ACC112 (cell line): Measurements from ENCODE around the gene DECR2.
"Not testable (repeated sequence)": the region's sequence is repeated elsewhere in the genome, so short reads cannot be mapped to it uniquely, and the experiment has no call there.

ENCODE experiments used
- H2AFZ ChIP-seq: fragments of 200-600 bp; sonication (generic); one replicate; pipeline ENCODE4 v1.6.0; 2017; ENCODE audit warnings: antibody characterized with exemption, low read length; ENCODE audit not compliant: unreplicated experiment
- H3K27ac ChIP-seq: fragments of 200-600 bp; sonication (generic); 2 replicates; pipeline ENCODE4 v1.5.1; 2014; ENCODE audit warnings: low read depth, mild to moderate bottlenecking, antibody characterized with exemption, low read length, moderate library complexity
- H3K27me3 ChIP-seq: fragments of 200-600 bp; sonication (generic); 2 replicates; pipeline ENCODE4 v1.6.1; 2014; ENCODE audit warnings: mild to moderate bottlenecking, antibody characterized with exemption, low read length, moderate library complexity, mixed read lengths; ENCODE audit not compliant: insufficient read depth
- H3K36me3 ChIP-seq: fragments of 200-600 bp; sonication (generic); 2 replicates; pipeline ENCODE4 v1.6.1; 2016; ENCODE audit warnings: mild to moderate bottlenecking, antibody characterized with exemption, low read length, moderate library complexity, mixed read lengths; ENCODE audit not compliant: insufficient read depth
- H3K4me1 ChIP-seq: fragments of 200-600 bp; sonication (generic); one replicate; pipeline ENCODE4 v1.6.1; 2016; ENCODE audit warnings: low read length, mixed read lengths; ENCODE audit not compliant: insufficient read depth, unreplicated experiment, control insufficient read depth
- H3K4me3 ChIP-seq: fragments of 200-600 bp; sonication (generic); 2 replicates; pipeline ENCODE4 v1.5.1; 2014; ENCODE audit warnings: mild to moderate bottlenecking, low read depth, low read length
- H3K79me2 ChIP-seq: fragments of 200-600 bp; sonication (generic); one replicate; pipeline ENCODE4 v1.6.0; 2016; ENCODE audit warnings: low read length; ENCODE audit not compliant: control insufficient read depth, unreplicated experiment, insufficient read depth

Gene DECR2

DNA sequence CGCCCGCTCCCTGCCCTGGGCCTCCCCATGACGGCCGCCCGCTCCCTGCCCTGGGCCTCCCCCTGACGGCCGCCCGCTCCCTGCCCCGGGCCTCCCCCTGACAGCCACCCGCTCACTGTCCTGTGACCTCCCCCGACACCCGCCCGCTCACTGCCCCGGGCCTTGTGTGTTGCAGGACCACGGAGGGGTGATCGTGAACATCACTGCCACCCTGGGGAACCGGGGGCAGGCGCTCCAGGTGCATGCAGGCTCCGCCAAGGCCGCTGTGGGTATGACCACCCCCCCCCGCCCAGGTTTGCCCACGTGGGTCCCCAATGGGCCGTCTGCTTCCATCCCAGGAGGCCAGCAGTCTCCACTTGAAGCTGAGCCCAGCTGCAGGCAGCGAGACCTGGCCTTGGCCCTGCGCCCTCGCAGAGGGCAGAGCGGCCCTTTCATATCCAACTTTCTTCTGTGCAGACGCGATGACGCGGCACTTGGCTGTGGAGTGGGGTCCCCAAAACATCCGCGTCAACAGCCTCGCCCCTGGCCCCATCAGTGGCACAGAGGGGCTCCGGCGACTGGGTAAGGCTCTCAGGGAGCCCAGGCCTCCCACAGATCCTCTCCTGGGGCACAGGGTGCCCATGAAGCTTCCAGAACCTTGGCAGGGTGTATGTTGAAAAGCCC, 9.0 kb downstream of the DECR2 start:
- no peaks in the 10 kb centered on the region for H3K4me1 ChIP-seq
- H2AFZ ChIP-seq: no peak overlapping the region

DNA sequence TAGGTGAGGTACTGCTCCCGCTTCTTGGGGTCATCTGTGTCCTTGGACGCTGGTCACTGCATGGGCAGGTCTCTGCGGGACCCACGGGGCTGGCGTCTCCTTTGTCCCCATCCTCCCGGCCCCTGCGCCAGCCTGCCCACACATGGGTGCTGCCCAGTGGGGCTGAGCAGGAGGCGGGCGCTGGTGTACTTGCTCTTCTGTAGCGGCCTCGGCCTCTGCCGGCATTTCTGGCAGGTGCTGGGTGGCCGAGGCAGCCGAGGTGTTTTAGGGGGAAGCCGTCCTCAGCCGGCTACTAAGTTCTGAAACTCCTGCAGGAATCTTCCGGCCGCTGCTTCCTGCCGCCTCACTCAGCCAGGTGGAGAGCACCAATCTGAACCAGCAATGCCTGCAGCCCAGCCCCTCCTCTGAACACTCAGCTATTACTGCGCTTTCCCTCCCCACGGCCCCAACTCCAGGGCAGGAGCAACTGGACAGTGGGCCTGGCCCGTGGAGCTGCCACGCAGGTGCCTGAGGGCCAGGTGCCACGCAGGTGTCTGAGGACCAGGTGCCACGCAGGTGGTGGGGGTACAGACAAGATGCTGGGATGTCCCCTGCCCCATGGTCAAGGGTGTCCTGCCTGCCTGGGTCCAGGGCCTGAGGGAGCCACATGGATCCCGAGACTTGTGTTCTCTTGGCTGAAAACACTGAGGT, 10.0 kb downstream of the DECR2 start:
- no peak overlapping the region for H3K27ac ChIP-seq
- H3K4me1 ChIP-seq: no peaks in the 10 kb centered on the region
- no peaks in the 10 kb centered on the region for H3K27me3 ChIP-seq
- no peak overlapping the region for H3K4me3 ChIP-seq
- H2AFZ ChIP-seq: no peak overlapping the region
- no peaks in the 10 kb centered on the region for H3K79me2 ChIP-seq
- H3K36me3 ChIP-seq: no peaks in the 10 kb centered on the region

More for the DNA sequence above, 9.0 kb downstream of the DECR2 start:
- Histone ChIP-seq H3K27ac (no peak overlapping the region), H3K36me3 (no peaks in the 10 kb centered on the region), H3K79me2 (no peaks in the 10 kb centered on the region), H3K4me3 (no peak overlapping the region), H3K27me3 (no peaks in the 10 kb centered on the region)

DNA sequence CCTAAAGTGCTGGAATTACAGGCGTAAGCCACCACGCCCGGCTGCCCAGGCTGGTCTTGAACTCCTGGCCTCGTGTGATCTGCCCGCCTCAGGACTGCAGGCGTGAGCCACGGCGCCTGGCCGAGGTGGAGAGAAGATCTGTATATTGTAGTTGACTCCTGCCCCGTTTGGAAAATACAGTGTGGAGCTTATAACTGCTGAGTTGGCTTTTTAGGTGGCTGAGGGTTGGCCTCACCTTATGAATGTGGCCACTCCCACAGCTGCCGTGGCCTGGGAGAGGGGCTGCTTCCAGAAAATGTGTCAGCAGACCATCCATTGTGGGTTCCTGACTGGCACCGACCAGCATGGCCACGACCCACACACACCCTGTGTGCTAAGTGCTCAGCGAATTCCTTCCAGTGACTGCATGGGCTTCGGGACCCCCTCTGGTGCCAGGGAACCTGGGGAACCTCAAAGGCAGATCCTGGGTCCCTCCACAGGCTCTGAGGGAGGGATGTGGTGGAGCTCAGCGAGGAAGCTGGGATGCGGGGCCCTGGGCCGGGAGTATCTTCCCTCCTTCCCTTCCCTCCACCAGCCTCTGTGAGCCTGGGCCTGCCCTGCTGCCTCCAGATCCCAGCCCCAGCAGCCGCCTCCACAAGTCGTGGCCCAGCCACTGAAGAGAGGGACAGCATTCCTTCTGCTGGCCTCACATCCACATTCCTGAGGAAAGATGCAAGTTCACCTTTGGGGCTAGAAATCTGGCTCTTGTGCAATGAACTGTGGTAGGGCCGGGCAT, 12.9 kb downstream of the DECR2 start:
- Histone ChIP-seq H3K36me3 (no peaks in the 10 kb centered on the region), H3K4me3 (no peak overlapping the region), H3K27me3 (no peaks in the 10 kb centered on the region), H3K4me1 (no peaks in the 10 kb centered on the region), H3K79me2 (no peaks in the 10 kb centered on the region), H2AFZ (no peak overlapping the region), H3K27ac (no peak overlapping the region)

DNA sequence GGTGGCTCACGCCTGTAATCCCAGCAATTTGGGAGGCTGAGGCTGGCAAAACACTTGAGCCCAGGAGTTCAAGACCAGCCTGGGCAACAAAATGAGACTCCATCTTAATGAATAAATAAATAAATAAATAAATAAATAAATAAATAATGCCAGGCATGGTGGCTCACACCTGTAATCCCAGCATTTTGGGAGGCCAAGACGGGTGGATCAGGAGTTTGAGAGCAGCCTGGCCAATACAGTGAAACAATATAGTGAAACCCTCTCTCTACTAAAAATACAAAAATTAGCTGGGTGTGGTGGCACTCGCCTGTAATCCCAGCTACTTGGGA, 13.4 kb downstream of the DECR2 start:
- not testable (repeated sequence) for H3K27ac ChIP-seq, H3K36me3 ChIP-seq, H3K4me3 ChIP-seq, H2AFZ ChIP-seq, H3K27me3 ChIP-seq, H3K79me2 ChIP-seq, H3K4me1 ChIP-seq

DNA sequence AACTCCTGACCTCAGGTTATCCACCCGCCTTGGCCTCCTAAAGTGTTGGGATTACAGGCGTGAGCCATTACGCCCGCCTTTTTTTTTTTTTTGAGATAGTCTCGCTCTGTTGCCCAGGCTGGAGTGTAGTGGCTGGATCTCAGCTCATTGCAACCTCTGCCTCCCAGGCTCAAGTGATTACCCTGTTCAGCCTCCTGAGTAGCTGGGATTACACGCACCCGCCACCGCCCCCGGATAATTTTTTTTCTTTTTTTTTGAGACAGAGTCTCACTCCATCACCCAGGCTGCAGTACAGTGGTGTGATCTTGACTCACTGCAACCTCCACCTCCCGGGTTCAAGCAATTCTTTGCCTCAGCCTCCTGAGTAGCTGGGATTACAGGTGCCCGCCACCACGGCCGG, 20.5 kb downstream of the DECR2 start:
- not testable (repeated sequence) for H3K36me3 ChIP-seq, H3K4me3 ChIP-seq, H2AFZ ChIP-seq, H3K27me3 ChIP-seq, H3K27ac ChIP-seq
- peaks cover 15% of the 10 kb centered on the region for H3K4me1 ChIP-seq
- peaks cover 11% of the 10 kb centered on the region for H3K79me2 ChIP-seq

DNA sequence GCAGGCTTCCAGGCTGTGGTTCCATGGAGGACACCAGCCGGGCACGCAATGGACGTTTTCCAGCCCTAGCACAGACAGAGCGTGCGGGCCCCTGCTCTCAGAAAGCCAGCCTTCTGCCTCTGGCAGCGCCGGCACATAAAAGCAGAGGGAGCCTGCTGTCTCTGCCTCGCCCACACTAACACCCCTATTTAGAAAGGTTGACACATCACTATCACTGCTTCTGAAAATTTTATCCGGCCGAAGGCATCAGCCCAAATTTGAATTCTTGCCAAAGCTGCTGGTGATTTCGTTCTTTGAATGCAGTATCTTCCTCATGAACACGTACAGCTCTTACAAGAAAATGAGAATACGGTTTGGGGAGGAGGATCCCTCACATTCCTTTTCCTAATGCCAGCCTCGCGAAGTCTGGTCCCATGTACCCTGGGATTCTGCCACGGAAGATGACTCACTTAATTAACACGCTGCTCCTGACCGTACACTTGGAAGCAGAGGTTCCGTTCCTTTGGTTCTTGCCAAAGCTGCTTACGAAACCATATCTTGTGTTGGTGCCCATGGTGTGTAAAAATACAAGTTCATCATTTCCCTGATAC, 22.4 kb downstream of the DECR2 start:
- Histone ChIP-seq H3K4me3 (peak overlapping the region; percentile 88), H3K36me3 (no peaks in the 10 kb centered on the region), H3K27me3 (no peaks in the 10 kb centered on the region), H3K79me2 (peaks cover 30% of the 10 kb centered on the region), H3K27ac (peak overlapping the region; percentile 90), H3K4me1 (peaks cover 30% of the 10 kb centered on the region), H2AFZ (peak overlapping the region; percentile 92)

DNA sequence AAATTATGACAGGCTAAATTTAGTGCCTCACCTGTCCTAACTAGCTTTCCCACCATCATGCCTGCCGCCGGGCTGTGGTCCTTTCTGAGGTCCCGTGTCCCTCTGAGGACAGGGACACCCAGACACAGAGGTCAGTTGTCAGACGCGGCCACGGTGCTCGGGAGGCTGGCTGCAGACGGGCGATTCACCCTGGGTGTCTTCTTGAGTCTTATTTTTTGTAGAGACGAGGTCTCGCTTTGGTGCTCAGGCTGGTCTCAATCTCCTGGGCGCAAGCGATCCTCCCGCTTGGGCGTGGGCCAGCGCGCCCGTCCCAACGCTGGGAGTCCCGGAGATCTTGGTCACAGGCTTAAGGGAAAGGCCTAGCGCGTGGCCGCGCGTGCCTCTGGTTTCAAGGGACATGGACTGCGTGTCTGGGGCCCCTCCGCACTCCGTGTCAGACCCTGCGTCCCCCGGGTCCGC, 23.0 kb downstream of the DECR2 start:
- H3K27ac ChIP-seq: peak overlapping the region; percentile 90
- peak overlapping the region; percentile 88 for H3K4me3 ChIP-seq
- peaks cover 32% of the 10 kb centered on the region for H3K79me2 ChIP-seq
- H3K4me1 ChIP-seq: peaks cover 30% of the 10 kb centered on the region
- no peaks in the 10 kb centered on the region for H3K27me3 ChIP-seq
- H3K36me3 ChIP-seq: no peaks in the 10 kb centered on the region
- peak overlapping the region; percentile 92 for H2AFZ ChIP-seq

DNA sequence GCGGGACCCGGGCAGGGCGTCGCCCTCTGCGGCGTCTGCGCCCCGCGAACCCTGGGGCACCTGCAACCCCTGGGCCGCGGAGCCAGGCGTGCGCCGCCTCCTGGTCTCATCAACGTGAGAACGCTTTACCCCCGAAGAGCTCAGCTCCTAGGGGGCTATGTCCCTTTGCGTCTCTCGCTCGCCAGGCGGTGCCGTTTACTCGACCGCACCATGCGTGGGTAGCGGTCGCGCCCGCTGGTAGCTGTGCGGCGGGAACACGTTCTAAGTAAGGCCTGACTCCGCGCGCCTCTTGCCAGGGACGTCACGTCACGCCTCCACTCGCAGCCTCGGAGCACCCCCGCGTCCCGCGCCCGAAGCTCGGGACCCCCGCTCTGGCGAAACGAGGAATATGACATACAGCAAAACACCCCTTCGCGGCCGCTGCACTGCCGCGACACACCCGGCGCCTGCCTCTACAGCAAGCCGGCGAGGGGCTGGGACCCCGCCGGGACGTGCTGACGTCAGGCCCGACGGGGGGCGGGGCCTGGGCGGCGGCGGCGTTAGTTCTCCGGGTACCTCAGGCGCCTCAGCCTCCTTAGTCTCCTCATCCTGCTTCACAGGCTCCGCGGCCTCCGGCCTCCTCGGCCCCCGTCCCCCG, 23.5 kb downstream of the DECR2 start, which contains the start of gene RAB11FIP3:
TSS of gene RAB11FIP3 (plus strand) at position 568 of the 637 bp plus-strand sequence. CDS start 358 bp downstream, outside the sequence.
- Histone ChIP-seq H2AFZ (peak within 1 kb of the TSS; percentile 92), H3K4me1 (peaks cover 30% of the 10 kb centered on the region), H3K4me3 (peak within 1 kb of the TSS; percentile 91), H3K27ac (peak within 1 kb of the TSS; percentile 90), H3K36me3 (no peaks in the 10 kb centered on the region), H3K79me2 (peaks cover 37% of the 10 kb centered on the region), H3K27me3 (no peaks in the 10 kb centered on the region)

DNA sequence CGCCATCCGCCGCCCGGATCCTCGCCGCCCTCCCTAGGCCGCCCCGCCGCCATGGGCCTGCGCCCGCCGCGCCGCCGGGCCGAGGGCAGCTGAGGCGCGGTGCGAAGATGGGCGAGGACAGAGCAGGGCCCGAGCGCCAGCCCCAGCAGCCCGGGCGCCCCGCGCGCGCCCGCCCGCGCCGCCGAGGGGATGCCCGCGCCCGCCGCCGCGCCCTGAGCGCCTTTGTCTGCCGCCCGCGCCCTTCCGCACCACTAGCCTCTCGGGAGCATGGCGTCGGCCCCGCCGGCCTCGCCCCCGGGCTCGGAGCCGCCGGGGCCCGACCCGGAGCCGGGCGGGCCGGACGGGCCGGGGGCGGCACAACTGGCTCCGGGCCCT, 24.0 kb downstream of the DECR2 start:
- peak overlapping the region; percentile 90; the same call in 1 of the 2 replicates for H3K27ac ChIP-seq
- peaks cover 41% of the 10 kb centered on the region for H3K79me2 ChIP-seq
- no peaks in the 10 kb centered on the region for H3K36me3 ChIP-seq
- peak overlapping the region; percentile 91 for H3K4me3 ChIP-seq
- H2AFZ ChIP-seq: peak overlapping the region; percentile 92
- H3K4me1 ChIP-seq: peaks cover 30% of the 10 kb centered on the region
- no peaks in the 10 kb centered on the region for H3K27me3 ChIP-seq
